Subcutaneous adipose tissue (tissue), 4 donors: ENCODE measurements around the gene MCF2. TPM values are rescaled to one million over a fixed set of nuclear protein-coding genes. Genes with fewer than 3 reads are reported as not detected.

ENCODE experiments used
- CTCF ChIP-seq: fragments of 450-650 bp; IDR thresholded peaks from one replicate; pipeline ENCODE4 v1.5.1; 2016; ENCODE audit warnings: low read depth, mild to moderate bottlenecking, control low read depth, antibody characterized with exemption, moderate library complexity
- total RNA-seq, 4 donors: library from RNA; depleted of rRNA; stranded (reverse); fragments of >200 nt; gene quantifications; one replicate each; pipeline ENCODE4 v1.1.0, GENCODE V29; 2016

MCF2 gene
- total RNA-seq, 4 donors from 2014 or later, result not detected

DNA sequence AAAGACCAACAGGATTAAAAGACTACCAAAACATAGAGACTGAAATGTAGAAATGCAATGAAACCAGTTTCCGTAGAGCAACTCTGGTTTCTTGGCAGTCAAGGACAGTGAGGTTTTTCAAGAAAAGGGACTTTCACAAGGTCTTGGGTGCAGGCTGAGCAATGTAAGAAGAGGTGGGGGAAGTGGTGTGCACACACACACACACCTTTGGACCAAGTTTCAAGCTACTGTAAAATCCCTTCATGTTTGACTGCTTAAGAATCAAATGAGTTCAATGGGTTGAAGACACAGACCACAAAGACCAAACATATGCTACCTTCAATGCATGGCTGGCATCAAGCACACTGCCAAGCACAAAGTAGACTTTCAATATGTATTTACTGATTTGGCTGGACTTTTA, 17.8 kb upstream of the MCF2 start:
- no peak for TF ChIP-seq CTCF

DNA sequence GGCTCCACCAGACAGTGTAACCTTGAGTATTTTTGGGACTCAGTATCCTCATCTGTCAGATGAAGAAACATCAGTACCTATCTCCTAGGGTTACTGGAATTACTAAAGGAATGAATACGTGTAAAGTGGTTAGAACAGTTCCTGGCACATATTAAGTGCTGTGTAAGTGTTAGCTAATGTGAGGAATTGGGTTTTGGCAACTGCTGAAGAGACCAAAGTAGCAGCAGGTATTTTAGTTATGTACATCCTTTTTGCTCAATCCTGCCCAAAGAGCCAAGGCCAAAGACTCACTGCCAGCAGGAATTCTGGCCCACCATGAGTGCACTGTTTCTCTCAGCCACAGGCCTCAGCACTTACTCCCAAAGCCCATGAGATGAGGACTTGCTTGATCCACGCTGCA, 16.7 kb upstream of the MCF2 start:
- no peak for TF ChIP-seq CTCF

GRCh38 chrX:139720979-139721378, 13.0 kb upstream of the MCF2 start:
- no peak for TF ChIP-seq CTCF

DNA sequence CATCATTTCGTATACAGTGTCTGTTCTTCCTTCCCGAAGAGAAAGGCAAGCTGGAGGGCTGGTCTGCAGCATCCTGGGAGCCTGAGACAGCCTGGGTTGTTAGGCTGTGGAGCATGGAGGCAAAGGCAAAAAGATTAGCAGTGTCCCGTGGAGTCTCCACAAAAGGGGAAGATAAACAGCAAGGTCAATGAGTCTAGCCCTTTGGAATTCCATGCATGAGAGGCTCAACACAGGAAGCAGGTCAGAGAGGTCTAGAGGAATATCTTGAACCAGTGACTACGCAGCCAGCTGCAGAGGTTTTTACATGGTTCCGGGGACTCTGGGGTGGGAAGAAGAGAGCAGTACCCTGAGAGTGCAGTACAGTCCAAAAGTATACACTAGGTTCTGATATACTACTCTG, 12.2 kb upstream of the MCF2 start:
- TF ChIP-seq CTCF, result no peak

DNA sequence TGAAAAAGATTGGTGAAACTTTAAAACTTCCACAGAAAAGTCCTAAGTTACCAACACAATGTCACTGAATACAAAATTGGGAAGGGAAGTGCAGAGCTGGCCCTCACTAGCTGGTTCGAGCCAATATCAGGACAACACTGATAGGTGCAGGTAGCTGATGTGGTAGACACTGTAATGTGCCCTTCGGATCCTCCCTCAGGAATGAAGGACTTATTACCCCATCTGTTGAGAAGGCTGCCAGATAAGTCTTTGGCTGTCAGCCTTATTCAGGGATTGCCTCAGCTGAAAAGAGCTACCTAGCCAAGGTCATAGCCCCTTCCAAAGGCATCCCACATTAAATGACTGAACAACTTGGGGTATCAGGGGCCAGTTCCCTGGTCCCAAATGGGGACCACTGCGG, 5.3 kb downstream of the MCF2 start:
- TF ChIP-seq CTCF, result no peak

DNA sequence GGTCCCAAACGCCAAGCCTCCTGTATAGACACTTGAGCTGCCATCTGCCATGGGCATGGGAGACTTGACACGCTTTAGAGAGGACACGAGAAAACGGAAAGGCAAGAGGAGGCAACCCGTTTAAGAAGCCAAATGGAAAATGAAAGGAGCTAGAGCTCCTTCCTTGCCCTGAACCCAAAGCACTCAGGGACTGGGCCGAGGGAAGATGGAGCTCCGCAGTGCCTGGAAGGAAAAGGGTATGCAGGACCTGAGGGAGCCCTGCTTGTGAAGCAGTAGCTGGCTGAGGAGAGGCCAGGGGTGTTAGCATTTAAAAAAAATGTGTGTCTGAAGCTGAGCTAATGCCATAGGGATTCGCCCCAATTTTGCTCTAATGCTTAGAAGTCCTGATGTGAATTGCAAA, 15.1 kb downstream of the MCF2 start:
- no peak for TF ChIP-seq CTCF

DNA sequence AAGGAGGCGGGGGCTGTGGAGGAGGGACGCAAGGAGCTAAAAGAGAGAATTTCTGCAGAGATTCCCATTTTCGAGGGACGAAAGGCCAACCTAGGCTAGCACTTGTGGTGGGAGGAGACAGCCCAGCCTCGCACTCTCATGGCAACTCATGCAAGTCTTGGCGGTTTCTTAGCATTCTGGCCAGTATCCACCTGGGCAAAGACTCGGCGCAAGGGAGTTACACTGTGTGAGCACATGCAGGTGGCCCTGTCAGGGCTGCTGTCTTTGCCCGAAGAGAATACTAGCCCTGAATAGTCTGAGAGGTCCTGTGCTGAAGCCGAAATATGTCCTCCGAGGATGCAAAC, 15.5 kb downstream of the MCF2 start:
- no peak for TF ChIP-seq CTCF
